Measurements from ENCODE around the gene COL15A1.
A peak's percentile ranks its signal among the peaks of the same experiment; 100 is the strongest.

The COL15A1 gene

DNA sequence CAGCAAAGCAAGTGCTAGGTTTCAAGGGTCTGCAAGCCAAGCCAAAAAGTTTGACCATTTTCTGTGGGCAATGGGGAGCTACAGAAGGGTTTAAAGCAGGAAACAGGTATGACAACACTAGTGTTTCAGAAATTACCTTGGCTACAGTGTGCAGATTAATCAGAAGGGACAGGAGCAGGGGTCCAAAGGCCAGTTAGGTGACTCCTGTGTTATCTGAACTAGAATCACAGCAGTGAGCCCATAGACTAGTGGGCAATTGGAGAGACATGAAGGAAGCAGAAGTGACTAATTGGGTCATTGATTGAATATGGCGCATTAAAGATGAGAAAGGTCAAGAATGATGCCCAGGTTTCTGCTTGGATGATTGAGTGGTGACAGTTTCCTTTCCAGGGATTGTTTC, 119.8 kb downstream of the COL15A1 start:
- no peak for DNase-seq

DNA sequence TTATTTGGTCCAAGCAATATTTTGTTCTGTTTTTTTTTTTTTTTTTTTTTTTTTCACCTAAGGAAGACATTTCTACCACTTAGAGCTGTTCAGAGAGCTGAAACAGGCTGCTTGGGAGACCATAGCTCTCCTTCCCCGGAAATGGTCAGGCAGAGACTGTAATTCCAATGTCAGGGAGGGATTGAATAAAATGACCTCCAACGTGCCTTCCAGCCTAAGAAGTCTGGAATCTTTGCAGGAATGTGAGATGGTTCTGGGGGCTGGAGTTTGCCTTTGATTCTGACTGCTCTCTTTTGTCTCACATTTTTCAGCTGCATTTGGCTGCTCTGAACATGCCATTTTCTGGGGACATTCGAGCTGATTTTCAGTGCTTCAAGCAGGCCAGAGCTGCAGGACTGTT, 122.9 kb downstream of the COL15A1 start:
- DNase-seq = no peak

DNA sequence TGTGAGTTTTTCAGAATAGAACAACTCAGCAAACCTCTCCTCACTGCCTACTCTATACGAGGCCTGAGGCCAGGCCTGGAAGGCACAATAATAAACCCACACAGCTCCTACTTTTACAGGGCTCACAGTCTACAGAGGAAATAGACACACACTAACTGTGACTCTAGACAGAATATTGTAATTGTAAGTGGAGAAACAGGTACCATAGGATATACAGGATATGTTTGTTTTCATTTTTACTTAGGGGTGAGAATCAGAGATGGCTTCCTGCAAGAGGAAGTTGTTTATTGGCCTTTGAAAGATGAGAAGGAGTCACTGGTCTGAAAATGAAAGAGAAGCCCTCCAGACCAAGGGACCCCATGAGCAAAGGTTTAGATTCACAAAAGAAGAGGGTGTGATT, 125.4 kb downstream of the COL15A1 start:
- DNase-seq = no peak

DNA sequence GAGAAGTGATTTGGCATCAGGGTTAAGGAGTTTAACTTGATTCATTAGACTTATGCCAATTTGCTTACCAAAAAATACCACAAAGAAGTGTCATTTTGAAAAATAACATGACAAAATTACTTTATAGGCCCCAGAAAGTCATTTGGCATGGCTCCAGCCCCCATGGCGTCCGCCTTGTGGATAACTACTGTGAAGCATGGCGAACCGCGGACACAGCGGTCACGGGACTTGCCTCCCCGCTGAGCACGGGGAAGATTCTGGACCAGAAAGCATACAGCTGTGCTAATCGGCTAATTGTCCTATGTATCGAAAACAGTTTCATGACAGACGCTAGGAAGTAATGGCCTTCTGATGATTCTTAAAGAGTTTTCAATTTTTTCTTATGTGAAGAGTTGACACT, 125.8 kb downstream of the COL15A1 start:
- no peak for DNase-seq

DNA sequence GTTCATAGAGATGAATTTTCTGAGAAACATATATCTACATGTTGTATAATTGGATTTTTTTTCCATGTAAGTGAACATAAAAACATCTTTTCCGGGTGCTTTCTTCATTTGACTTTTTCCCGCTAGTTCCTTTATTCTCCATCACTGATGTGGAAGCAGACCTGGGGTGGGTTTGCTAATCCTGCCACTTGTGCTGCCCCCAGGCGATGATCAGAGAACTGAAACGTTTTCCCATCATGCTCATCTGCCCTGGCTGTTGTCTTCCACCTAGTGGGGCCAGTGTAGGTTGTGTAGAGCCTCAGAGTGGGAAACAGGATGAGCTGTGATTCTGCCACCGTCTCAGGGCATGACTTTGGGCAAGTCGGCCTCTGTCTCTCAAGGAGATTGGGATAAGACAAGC, 127.0 kb downstream of the COL15A1 start:
- no peak for DNase-seq

DNA sequence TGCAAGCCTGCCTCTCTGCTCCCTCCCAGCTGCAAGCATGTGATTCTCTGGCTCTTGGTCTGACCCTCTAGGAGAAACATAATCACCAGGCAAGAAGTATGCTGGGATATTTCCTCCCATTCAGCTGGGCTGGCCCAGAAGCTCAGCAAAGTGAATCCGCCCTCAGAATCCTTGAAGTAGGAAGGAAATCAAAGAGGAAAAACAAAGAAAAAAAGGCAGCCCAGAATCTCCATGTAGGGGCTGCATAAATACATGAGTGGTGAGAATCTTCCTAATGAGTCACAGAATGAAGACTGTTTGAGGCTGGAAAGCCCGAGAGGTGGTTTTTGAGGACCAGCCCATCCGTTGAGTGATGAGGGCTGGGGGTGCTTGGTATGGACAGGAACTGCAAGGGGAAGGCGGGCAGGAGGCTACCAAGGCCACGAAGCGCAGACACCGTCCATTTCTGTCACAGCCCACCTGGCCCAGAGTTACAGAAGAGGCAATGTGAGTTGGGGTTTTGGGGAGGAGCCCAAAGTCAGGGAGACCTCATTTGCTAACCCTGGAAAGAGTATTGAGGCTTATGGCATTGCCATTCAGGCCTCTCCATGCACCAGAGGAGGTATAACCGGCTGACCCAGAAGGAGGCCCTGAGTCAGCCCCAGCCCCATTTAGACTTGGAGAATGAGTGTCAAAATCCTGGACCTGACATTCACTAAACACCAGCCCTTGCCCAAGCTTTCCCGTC, 127.8 kb downstream of the COL15A1 start:
- DNase-seq = no peak

DNA sequence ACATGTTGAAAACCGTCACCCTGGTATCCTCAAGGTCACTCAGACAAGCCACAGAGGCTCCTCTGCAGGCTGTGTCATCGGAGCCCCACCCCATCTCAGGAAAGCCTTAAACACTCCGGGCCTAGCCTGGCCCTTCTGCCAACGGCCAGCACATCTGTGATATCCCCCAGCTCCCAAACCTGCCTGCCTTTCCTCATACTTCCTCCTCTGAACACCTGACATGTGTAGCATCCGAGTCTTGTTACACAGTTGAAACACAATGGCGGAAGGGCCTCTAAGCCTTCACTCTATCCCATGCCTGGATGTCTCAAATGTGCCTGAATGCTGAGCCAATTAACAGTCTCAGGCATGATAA, 128.3 kb downstream of the COL15A1 start:
- no peak for DNase-seq

DNA sequence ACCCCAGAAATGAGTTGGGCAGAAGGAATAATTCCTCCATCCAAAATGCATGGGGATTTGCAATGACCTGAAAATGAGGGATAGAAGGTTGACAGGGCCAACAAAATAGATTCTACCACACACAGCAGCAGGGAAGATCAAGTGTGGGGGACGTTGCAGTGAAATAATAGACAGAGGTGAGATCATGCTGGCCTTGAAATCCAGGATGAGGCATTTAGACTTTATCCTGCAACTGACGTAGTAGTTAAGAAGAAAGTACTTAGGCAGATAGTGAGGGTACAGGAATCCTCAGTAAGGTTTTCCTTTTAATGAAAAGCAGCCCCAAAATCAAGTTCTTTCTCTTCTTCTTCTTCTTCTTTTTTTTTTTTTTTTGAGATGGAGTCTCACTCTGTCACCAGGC, 129.6 kb downstream of the COL15A1 start:
- DNase-seq = no peak

DNA sequence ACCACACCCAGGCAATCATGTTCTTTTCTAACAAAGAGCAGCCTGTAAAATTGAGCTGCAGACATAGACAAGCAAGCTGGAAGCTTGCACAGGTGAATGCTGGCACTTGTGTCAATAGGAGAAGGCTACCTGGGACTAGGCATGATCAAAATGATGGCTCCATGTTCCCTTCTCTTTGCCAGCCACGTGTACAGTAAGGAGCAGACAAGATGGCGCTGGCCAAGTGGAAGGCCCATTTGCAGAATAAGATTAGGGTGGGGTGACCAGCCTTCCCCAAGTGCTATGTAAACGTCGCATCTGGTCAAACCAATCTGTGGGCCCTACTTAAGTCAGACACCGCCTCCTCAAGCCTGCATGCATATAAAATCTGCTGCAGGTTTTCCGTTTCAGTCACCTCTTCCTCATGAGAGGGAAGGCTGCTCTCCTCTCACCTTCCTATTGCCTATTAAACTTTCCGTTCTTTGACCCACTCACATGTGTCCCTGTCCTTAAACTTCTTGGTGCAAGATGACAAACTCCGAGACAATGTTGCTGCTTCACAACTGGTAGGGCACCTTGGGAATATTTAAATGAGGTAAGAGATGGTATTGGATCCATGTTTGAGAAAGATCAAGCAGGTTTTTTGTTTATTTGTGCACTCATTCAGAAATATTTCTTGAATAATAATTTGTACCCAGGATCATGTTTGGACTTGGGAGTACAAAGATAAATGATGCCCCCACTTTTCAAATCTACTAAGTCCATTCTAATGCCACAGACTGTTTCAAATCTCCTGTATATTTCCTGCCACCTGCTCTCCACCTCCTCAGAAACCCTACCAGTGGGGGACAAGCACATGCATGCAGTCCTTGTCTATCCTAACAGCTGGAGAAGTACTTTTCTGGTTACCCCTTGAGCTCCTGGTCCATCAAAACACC, 130.5 kb downstream of the COL15A1 start:
- DNase-seq = no peak

DNA sequence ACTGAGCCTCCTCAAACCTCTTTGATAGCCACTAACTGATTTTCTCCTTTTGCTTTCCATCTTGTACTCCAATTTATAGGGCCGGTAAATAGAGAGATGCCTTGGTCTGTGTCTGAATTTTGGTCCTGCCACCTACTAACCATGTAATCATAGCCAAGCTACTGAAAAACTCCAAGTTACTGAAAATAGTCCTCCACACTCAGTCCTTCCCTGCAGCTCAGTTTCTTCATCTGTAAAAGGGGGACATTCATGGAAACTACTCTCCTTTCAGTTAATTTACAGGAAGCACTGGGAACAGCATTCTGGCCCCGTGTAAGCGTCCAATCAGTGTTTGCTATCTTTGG, 131.2 kb downstream of the COL15A1 start:
- DNase-seq = no peak

DNA sequence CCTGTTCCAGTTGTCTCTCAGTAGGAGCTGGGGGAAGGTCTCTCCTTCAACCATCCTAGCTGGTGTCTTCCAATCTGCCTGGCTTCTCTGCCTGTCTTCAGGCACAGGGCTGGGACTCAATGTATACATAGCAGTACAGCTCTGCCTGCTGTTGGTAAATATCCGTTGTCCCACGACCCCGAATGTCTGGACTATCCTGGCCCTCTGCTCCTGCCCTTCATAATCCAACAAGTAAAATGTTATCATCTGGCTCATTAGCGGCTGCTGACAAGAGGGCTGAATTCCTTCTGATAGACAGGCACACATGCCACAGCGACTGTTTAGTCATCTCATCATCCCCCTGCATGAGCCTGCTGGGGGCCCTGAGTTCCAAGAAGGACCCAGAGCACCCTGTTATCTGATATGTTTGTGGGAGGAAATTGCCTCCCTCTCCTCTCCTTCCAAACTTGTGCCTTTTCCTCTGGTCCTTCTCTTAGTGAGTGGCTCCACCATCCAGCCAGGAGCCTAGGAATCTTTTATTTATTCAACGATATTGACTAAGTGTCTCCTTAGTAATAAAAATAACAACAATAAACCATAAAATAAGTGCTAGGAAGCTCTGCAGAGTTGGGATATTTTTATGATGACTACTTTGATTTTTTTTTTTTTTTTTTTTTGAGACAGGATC, 131.7 kb downstream of the COL15A1 start:
- no peak for DNase-seq

DNA sequence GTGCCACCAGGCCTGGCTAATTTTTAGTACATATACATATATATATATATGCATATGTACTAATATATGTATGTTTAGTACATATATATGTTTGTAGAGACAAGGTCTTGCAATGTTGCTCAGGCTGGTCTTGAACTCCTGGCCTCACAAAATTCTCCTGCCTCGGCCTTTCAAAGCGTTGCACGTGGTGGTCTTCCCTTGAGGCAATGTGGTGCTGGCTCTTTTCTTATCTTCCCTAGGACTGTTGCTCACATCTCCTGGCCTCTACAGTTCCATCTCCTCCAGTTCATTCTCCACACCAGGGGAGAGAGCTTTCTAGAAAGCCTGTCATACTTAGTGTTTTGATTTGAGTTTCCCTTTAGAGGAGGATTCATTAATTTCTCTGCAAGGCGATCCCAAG, 132.3 kb downstream of the COL15A1 start:
- DNase-seq = no peak

DNA sequence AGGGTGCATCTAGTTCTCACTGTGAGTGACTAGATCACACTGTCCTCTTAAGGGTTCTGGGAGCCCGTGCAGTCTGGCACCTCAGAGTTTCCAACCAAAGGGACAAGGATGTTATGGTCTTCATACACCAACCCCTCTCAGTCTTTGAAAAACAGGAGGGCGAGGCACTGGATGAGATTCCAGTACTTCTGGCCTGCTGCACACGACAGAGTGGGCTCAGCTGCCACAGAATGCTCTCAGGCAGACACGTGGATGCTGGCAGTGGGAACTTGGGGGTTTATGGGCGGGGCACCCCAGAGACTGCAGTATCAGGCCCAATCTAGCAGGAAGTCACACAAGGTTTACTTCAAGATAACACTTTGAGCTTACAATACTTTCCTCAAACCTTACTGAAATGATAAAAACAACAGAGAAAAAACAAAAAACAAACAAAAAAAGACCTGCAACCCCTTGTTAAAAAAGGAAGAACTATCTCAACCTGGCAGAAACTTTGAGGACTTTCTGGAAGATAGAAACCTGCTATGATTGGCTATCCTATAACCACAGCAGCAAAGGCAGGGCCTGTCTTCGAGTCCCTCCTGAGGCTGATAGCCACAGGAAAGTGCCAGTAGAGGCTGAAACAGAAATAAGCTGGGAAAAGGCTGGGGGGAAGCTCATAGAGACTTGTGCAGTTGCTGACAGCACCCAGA, 132.9 kb downstream of the COL15A1 start:
- DNase-seq = no peak

DNA sequence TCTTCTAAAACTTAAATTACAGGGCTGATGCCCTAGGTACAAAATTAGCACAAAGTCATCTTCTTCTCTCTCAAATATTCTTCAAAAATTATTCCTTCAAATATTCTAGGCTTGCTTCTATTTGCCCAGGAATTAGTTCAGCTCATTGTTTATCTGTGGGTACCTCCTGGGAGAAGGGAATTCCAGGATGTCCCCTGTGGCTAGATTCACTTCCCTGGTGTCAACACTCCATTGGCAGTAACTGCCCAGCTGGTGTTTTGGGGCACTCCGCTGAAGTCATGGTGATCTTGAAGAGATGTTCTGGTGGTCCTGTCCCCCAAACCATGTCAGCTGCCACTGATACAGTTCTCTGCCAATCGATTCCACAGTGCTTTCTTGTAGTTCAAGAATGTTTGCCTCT, 135.0 kb downstream of the COL15A1 start:
- no peak for DNase-seq

DNA sequence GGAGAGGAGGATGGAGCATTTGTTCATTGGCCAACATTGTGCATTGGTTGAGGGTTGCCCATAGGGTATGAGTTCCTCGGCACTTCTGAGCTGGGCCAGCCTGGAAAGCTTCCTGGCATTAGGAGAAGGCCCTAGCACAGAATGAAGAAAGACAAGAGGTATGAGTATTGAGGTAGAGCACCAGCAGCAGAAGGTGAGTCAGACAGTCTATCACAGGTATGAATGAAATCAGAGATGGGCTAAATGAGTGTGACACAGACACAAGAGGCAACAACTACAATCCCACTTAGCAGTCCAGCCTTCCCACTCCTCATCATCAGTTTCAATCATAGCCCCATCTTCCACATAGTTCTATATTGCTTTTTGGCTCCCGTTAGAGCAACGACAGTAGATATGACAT, 135.8 kb downstream of the COL15A1 start:
- no peak for DNase-seq

DNA sequence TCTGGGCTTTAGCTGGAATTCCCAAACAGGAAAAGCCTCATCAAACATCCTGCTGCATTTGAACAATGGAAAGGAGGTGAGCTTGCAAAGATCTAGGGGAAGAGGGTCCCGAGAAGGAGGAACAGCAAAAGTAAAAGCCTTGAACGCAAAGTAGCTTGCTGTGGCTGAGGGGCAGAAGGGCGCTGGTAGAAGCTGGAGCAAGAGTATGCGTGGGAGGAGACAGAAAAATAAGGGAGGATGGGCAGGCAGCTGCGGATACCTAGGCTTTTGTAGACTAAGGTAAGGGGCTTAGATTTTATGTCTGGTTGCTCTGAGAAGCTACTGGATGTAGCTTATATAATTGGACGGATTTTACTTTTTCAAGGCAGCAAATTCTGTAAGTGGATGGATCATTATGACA, 139.3 kb downstream of the COL15A1 start:
- no peak for DNase-seq

DNA sequence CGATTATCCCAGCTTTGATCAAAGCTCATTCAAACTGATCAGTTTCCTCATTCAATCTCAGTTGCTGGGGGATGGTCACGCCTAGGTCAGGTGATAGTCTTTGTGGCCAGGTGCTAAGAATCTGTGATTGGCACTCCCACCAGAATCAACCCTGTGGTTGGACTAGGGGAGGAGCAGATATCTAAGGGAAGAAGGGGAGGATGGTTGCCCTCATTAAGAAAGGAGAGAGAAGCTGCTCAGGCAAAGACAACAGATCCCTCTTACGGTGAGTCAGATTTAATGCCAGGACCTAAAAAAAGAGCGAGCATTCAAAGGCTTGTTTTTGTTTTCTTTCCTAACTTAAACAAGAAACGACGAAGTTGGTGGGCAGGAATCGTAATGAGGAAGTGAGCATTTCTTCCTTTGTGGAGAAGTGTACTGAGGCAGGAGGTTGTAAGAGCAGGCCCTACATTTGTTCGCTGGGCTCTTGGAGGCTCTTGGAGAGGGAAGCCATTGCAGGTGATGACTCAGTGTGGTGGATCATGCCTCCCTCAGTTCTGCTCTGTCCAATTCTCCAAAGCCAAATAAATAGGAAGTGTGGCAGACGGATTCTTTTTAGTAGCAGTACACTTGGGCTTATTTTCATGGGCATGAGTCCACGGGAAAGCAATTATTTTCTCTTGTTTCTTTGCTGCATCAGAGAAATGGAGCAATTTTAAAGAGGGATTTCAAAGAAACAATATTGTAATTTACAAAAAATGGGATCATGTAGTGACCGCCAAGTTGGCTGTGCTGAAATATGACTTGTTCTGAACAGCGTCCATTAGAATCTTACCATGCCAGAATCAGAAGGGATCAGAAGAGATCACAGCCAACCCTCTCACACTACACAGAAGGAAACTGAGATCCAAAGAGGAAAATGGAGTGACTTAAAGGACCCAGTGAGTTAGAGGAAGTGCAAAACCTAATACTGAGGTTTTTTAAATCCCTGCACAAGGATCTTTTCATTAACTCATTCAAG, 142.5 kb downstream of the COL15A1 start:
- no peak for DNase-seq

DNA sequence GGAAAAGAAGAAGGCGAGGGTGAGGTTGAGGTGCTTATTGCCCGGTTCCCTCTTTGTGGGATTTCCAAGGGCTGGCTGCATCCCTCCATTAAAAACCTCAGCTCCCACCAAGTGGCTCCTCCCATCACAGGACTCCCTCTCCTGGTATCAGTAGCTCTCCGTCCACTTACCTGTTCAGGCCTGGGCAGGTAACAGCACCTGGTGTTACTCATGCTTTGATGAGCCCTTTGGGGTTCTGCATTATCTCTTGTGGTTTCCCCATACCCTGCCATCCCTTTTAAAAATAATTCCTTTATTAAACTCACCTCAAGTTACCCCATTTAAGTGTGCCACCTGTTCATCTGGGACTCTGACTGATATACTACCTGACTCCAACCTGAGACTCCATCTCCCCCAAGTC, 143.8 kb downstream of the COL15A1 start:
- DNase-seq = no peak

DNA sequence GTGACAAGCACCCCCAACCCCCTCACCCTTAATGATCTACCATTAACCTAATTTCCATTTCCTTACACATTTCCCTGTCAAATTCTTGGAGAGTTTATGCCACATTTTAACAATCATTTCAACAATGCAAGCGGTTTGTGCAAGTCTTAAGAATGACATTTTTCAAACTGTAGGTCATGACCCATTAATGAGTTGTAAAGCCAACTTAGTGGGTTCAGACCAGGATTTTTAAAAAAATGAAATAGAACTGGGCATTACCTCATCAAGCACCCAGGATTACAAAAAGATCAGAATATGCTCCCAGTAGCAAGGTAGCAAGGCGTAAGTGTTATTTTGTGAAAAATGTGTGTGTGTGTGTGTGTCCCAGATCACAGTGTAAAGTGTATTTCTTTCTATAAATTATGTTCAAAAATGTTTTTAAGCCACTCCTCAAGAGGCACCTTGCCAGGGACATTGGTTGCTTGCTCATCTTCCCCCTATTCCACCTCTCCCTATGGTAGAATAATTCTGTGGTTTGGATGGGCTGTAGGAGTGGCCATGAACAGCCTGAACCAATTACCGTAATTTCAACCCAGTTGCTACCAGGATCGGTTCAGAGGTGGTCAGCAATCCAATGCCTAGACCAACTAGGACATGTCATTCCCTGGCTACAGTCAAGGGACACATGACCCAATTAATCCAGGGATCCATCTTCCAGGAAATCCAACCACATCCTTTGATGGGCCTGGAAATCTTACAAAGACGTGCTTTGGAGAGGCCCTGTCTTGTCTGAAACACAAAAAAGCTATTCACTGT, 146.8 kb downstream of the COL15A1 start:
- DNase-seq = no peak

DNA sequence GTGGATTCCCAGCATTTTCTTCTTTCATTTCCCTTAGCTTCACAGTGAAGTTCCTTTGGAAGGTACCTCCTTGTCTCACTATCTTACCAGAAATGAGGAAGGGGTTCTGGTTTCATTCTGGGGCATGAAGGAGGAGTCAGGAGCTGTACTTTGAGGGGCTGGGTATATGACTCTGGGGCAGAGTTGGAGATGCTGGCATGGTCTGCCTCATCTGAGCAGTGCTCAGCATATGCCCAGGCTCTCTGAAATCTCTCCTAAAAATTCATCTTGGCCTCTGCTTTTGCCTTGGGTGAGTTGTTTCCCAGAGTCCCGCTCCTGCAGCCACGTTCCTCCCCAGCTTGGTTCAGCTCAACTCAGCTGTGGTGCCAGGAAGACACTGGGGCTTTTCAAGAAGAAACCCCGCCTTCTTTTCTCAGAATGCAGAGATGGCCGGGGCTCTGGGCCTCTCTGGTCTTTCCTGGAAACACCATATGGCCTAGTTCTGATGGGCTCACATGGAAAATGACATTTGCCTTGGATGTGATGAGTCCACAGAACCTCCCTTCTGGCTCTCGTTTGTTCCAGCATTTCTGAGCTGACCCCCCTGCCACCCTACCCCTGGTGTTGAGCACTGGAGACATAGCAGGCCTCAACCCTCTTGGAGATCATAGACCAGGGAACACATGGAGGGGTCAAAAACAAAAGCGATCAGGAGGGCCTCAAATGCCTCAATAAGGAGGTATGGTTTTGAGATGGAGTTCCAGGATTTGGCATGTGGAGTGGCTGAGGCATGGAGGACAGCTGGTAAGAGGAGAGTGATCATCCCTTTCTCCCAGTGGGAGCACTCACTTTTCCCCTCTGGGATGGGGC, 149.2 kb downstream of the COL15A1 start:
- DNase-seq = peak; percentile 23

DNA sequence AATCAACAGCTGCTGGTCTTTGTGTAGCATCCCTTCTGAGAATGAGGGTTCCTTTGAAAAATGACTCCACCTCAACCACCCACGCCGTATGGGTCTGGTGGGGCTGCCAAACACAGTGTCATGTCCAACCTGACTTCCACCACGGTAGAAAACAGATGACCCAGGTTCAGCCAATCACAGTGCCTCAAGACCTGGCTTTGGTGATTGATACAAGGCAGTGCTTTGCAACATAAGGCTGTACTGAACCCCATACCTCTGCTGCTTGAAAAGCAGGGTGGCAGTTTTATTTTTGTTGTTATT, 149.7 kb downstream of the COL15A1 start:
- peak; percentile 21 for DNase-seq

All from stimulated activated CD4-positive, alpha-beta T cell treated with anti-CD3 and anti-CD28 coated beads, Interleukin-1b, Interleukin-23, amount 100 ng/mL, for 48 hours (primary cell).